Duodenal mucosa (tissue), 2 donors: ENCODE measurements around the gene VEZT.

ENCODE experiments used
- H3K27ac ChIP-seq: one replicate; pipeline ENCODE4 v1.7.0; 2013; ENCODE audit warnings: low read depth, low read length
- H3K27me3 ChIP-seq, 2 donors: one replicate each; pipeline ENCODE4 v1.7.0; 2013; ENCODE audit warnings: low read length in 2 of 2, control low read depth in 1 of 2; ENCODE audit not compliant: insufficient read depth in 2 of 2, control insufficient read depth in 1 of 2
- H3K36me3 ChIP-seq, 2 donors: one replicate each; pipeline ENCODE4 v1.7.0; 2013; ENCODE audit warnings: low read length in 2 of 2, control low read depth in 1 of 2; ENCODE audit not compliant: insufficient read depth in 2 of 2, control insufficient read depth in 1 of 2
- H3K4me1 ChIP-seq, 2 donors: one replicate each; pipeline ENCODE4 v1.7.0; 2013; ENCODE audit warnings: low read length in 2 of 2, control low read depth in 1 of 2; ENCODE audit not compliant: insufficient read depth in 2 of 2, control insufficient read depth in 1 of 2
- H3K4me3 ChIP-seq, 2 donors: one replicate each; pipeline ENCODE4 v1.7.0; 2013; ENCODE audit warnings: low read length in 2 of 2, low read depth in 1 of 2
- H3K9ac ChIP-seq, 2 donors: one replicate each; pipeline ENCODE4 v1.7.0; 2013; ENCODE audit warnings: low read length in 2 of 2, low read depth in 1 of 2
- H3K9me3 ChIP-seq, 2 donors: one replicate each; pipeline ENCODE4 v1.7.0; 2013; ENCODE audit warnings: low read length in 2 of 2, control low read depth in 1 of 2; ENCODE audit not compliant: control insufficient read depth in 1 of 2

The VEZT gene

DNA sequence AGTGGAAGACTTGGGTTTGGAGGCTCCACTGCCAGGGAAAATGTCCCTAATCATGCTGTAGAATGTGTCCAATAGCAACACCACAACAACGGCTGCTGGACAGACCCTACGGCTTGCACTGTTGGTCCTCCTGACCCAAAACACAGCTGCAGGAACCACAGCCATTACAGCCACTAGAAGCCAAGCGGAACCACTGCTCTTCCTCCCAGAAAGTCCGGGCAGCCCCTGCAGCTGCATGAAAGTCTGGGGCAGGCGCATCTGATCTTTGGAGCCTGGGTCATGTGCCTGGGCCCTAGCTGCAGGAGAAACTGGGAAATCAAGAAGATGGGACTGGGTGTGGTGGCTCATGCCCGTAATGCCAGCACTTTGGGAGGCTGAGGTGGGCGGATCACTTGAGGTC, 131.7 kb downstream of the VEZT start:
- Histone ChIP-seq H3K27me3 (peaks cover 0 to 4% of the 10 kb centered on the region in 2 donors), H3K9ac (no peak overlapping the region), H3K27ac (no peak overlapping the region), H3K9me3 (no peaks in the 10 kb centered on the region), H3K4me1 (no peaks in the 10 kb centered on the region), H3K36me3 (no peaks in the 10 kb centered on the region), H3K4me3 (no peak overlapping the region)

GRCh38 chr12:95351748-95352147, 134.1 kb downstream of the VEZT start:
- H3K27me3 ChIP-seq: peaks cover 0 to 4% of the 10 kb centered on the region in 2 donors
- H3K36me3 ChIP-seq: no peaks in the 10 kb centered on the region
- H3K4me1 ChIP-seq: no peaks in the 10 kb centered on the region
- no peaks in the 10 kb centered on the region for H3K9me3 ChIP-seq
- no peak overlapping the region for H3K4me3 ChIP-seq
- H3K27ac ChIP-seq: no peak overlapping the region
- H3K9ac ChIP-seq: no peak overlapping the region
